Parathyroid adenoma (tissue), 2 donors: ENCODE measurements around the gene SERINC3.

Source experiments
- H2AFZ ChIP-seq: fragments of 300-600 bp; sonication (generic); one replicate; pipeline ENCODE4 v1.7.0; 2017; ENCODE audit warnings: antibody characterized with exemption, mild to moderate bottlenecking
- H3K27ac ChIP-seq: fragments of 300-600 bp; sonication (generic); one replicate; pipeline ENCODE4 v1.7.0; 2017
- H3K27me3 ChIP-seq: fragments of 300-600 bp; sonication (generic); one replicate; pipeline ENCODE4 v1.7.0; 2017; ENCODE audit warnings: low read length; ENCODE audit not compliant: control insufficient read depth, insufficient read depth
- H3K36me3 ChIP-seq: fragments of 300-600 bp; sonication (generic); one replicate; pipeline ENCODE4 v1.7.0; 2017; ENCODE audit warnings: low read length; ENCODE audit not compliant: control insufficient read depth, insufficient read depth
- H3K4me1 ChIP-seq: fragments of 300-600 bp; sonication (generic); one replicate; pipeline ENCODE4 v1.7.0; 2017; ENCODE audit warnings: control low read depth
- H3K4me2 ChIP-seq: fragments of 300-600 bp; sonication (generic); one replicate; pipeline ENCODE4 v1.7.0; 2017; ENCODE audit warnings: low read length
- H3K4me3 ChIP-seq: fragments of 300-600 bp; sonication (generic); one replicate; pipeline ENCODE4 v1.7.0; 2017; ENCODE audit warnings: low read depth, low read length
- H3K79me2 ChIP-seq: fragments of 300-600 bp; sonication (generic); one replicate; pipeline ENCODE4 v1.7.0; 2017; ENCODE audit warnings: control low read depth
- H3K9ac ChIP-seq: fragments of 300-600 bp; sonication (generic); one replicate; pipeline ENCODE4 v1.7.0; 2017; ENCODE audit warnings: mild to moderate bottlenecking
- H3K9me3 ChIP-seq: fragments of 300-600 bp; sonication (generic); one replicate; pipeline ENCODE4 v1.7.0; 2017; ENCODE audit warnings: low read length; ENCODE audit not compliant: control insufficient read depth
- CTCF ChIP-seq: fragments of 300-600 bp; sonication (generic); IDR thresholded peaks from one replicate; pipeline ENCODE4 v1.7.0; 2017; ENCODE audit warnings: antibody characterized with exemption, mild to moderate bottlenecking
- donor health status: primary hyperparathyroidism.

The SERINC3 gene

GRCh38 chr20:44463466-44463865 is 58.4 kb downstream of the SERINC3 start:
- Histone ChIP-seq H3K4me1 (peaks cover 6% of the 10 kb centered on the region), H3K79me2 (no peaks in the 10 kb centered on the region), H3K36me3 (no peaks in the 10 kb centered on the region), H3K9me3 (no peaks in the 10 kb centered on the region), H3K9ac (no peak overlapping the region), H2AFZ (no peak overlapping the region), H3K4me3 (no peak overlapping the region), H3K27me3 (no peaks in the 10 kb centered on the region), H3K27ac (no peak overlapping the region), H3K4me2 (no peak overlapping the region)
- no peak for TF ChIP-seq CTCF

GRCh38 chr20:44461803-44462174 is 60.1 kb downstream of the SERINC3 start:
- no peaks in the 10 kb centered on the region for H3K36me3 ChIP-seq
- no peaks in the 10 kb centered on the region for H3K79me2 ChIP-seq
- H2AFZ ChIP-seq: no peak overlapping the region
- no peak for TF ChIP-seq CTCF
- peaks cover 6% of the 10 kb centered on the region for H3K4me1 ChIP-seq
- no peak overlapping the region for H3K9ac ChIP-seq
- no peak overlapping the region for H3K27ac ChIP-seq
- no peak overlapping the region for H3K4me3 ChIP-seq
- H3K27me3 ChIP-seq: no peaks in the 10 kb centered on the region
- no peak overlapping the region for H3K4me2 ChIP-seq
- no peaks in the 10 kb centered on the region for H3K9me3 ChIP-seq

GRCh38 chr20:44461142-44461802 is 60.6 kb downstream of the SERINC3 start:
- Histone ChIP-seq H3K79me2 (no peaks in the 10 kb centered on the region), H2AFZ (no peak overlapping the region), H3K9ac (no peak overlapping the region), H3K36me3 (no peaks in the 10 kb centered on the region), H3K27ac (no peak overlapping the region), H3K27me3 (no peaks in the 10 kb centered on the region), H3K9me3 (no peaks in the 10 kb centered on the region), H3K4me1 (peaks cover 6% of the 10 kb centered on the region), H3K4me2 (no peak overlapping the region), H3K4me3 (no peak overlapping the region)
- TF ChIP-seq CTCF: no peak

GRCh38 chr20:44460795-44461141 is 61.1 kb downstream of the SERINC3 start:
- peaks cover 6% of the 10 kb centered on the region for H3K4me1 ChIP-seq
- no peak overlapping the region for H3K4me2 ChIP-seq
- no peak overlapping the region for H3K27ac ChIP-seq
- no peak overlapping the region for H3K4me3 ChIP-seq
- no peaks in the 10 kb centered on the region for H3K79me2 ChIP-seq
- no peak overlapping the region for H3K9ac ChIP-seq
- no peaks in the 10 kb centered on the region for H3K36me3 ChIP-seq
- TF ChIP-seq CTCF: peak; percentile 23
- H2AFZ ChIP-seq: no peak overlapping the region
- H3K27me3 ChIP-seq: no peaks in the 10 kb centered on the region
- no peaks in the 10 kb centered on the region for H3K9me3 ChIP-seq

GRCh38 chr20:44459271-44459670 is 62.6 kb downstream of the SERINC3 start:
- H3K27me3 ChIP-seq: no peaks in the 10 kb centered on the region
- H3K9ac ChIP-seq: no peak overlapping the region
- H3K4me3 ChIP-seq: no peak overlapping the region
- H3K4me1 ChIP-seq: no peaks in the 10 kb centered on the region
- H3K79me2 ChIP-seq: no peaks in the 10 kb centered on the region
- no peak overlapping the region for H2AFZ ChIP-seq
- TF ChIP-seq CTCF: no peak
- H3K36me3 ChIP-seq: no peaks in the 10 kb centered on the region
- no peak overlapping the region for H3K4me2 ChIP-seq
- H3K9me3 ChIP-seq: no peaks in the 10 kb centered on the region
- no peak overlapping the region for H3K27ac ChIP-seq
